HG02885 (cell line): ENCODE measurements around the gene RTN4R.

Experiments
- ATAC-seq: cut with Tn5 transposase; IDR thresholded peaks from one replicate; pipeline ENCODE4 v1.9.1; 2021; ENCODE audit warnings: mild to moderate bottlenecking; ENCODE audit not compliant: unreplicated experiment, poor library complexity

RTN4R gene

DNA sequence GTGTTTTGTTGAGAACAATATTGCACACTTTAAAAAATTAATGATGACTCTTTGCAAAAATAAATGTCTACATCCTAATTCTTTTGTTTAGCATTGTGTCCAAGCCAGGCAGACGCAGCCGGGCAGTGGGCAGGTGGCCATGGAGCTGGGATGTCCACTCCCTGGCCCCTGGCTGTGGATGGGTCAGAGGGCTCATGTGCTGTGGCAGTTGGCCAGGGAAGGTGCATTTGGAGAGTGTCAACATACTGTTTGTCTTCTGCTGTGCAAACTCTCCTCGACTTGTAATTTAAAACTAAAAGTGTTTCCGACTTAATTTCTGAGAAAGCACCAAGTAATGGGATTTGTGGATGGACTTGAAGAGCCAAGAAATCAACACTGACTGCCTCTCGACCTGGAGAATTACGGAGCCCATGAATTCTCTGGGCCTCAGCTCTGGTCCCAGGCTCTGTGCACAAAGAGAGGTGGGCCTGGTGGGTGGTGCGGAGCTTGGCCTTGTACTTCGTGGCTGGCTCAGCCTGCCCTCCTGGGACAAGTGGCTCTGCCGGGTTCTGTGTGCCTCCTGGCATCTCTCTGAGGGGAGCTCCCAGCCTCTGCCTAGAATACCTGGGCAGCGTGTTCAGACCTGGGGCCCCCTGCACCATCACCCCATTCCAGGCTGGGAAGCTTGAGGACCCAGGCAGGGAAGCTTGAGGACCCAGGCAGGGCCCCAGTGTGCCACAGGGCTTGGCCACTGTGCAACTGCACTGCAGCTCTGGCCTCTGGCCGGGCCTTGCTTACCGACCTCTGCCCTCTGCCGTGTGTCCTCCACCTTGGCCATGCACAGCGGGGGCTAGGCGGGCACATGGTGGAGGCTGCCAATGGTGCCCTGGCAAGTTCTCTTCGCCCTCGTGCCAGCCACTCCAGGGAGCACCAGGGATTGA is 46.4 kb downstream of the RTN4R start:
- ATAC-seq: no peak

DNA sequence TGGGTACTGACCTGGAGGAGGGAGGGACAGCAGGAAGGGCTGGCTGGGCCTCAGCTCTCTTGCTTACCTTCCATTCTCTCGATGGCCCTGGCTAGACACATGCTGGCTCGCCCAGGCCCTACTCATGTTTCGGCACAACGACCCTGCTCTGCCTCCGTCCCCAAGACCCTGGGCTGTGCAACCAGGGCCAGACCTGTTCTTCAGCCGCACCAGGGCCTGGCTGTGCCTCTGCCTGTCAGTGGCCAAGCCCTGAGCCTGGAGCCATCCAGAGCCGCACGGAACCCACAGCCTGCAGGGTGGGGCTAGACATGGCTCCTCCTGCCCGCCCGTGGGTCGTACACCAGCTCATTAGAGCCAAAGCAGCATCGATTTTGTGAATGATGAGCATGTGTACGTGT is 47.5 kb downstream of the RTN4R start:
- ATAC-seq: no peak

DNA sequence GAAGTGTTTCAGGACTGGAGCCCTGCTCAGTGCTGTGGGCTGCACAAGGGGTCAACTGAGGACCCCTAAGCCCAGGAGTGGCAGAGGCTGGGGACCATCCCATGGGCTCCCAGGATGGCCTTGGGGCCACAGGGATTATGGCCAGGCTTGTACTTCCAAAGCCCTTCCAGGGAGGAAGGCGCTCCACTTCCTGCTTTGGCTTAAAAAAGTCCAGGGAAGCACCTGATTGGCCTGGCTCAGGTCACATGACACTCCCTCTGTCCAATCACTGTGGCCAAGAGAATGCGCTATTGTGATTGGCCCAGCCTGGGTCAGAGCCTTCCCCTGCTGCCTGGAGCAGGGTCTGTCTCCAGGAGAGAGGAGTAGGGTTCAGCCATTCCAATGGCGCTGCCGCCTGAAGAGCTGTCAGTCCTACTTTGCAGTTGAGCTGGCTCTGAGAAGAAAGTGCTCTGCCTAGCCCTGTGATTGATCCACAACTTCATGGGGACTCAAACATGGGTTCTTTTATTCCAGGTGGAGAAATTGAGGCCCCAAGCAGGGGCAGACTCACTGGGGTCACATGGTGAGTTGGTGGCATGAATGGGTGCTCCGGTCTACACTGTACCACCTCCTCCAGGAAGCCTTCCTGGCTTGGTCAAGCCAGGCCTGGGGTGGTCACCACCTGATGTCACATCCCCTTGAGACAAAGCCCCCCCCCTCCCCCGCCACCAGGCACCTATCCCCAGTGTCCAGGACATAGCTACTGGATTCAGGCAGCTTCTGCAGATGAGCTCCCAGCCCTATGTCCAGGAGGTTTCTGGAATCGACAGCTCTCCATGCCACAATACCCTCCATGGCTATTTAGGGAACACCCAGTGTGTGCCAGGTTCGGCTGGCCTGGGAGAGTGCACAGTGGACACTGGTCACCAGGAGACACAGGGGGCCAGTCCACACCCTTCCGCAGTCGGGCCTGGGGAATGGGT is 48.2 kb downstream of the RTN4R start:
- ATAC-seq: no peak

DNA sequence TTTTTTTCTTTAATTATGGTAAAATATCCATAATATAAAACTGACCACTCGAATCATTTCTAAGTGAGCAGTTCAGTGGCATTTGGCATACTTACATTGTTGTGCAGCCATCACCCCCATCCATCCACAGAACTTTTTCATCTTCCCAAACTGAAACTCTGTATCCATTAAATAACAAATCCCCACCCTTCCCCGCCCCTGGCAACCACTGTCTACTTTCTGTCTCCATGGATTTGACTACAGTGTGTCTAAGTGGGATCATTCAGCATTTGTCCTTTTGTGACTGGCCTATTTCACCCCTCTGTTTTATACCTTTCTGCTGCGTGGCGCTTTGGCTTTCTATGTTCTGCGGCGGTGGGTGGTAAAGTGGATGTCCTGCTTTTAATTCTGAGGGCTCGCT is 49.1 kb downstream of the RTN4R start:
- ATAC-seq: no peak

GRCh38 chr22:20218326-20218872 is 49.7 kb downstream of the RTN4R start:
- no peak for ATAC-seq

GRCh38 chr22:20217563-20217962 is 50.6 kb downstream of the RTN4R start:
- ATAC-seq: no peak

- no peak for ATAC-seq
Observed at GRCh38 chr22:20216863-20217499, 51.1 kb downstream of the RTN4R start.

DNA sequence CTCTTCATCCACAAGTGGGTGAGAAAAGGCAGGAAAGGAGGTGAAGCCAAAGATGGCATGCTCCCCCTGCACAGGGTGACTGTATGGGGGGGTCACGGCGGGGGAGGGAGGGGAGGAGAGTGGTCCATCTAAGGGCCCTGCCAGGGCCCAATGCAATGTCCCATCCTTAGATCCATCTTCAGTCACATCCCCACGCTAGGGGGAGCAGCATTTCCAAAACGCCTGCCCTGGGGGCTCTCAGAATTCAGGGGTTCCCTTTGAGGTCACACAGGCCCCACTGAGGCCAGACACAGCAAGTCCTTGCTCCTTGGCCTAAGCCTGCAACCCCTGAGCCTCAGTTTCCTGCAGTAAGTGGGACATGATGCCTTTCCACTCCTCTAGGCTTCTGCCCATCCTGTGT is 52.4 kb downstream of the RTN4R start:
- ATAC-seq: no peak

- ATAC-seq: no peak
Observed at GRCh38 chr22:20214853-20215252, 53.3 kb downstream of the RTN4R start.

DNA sequence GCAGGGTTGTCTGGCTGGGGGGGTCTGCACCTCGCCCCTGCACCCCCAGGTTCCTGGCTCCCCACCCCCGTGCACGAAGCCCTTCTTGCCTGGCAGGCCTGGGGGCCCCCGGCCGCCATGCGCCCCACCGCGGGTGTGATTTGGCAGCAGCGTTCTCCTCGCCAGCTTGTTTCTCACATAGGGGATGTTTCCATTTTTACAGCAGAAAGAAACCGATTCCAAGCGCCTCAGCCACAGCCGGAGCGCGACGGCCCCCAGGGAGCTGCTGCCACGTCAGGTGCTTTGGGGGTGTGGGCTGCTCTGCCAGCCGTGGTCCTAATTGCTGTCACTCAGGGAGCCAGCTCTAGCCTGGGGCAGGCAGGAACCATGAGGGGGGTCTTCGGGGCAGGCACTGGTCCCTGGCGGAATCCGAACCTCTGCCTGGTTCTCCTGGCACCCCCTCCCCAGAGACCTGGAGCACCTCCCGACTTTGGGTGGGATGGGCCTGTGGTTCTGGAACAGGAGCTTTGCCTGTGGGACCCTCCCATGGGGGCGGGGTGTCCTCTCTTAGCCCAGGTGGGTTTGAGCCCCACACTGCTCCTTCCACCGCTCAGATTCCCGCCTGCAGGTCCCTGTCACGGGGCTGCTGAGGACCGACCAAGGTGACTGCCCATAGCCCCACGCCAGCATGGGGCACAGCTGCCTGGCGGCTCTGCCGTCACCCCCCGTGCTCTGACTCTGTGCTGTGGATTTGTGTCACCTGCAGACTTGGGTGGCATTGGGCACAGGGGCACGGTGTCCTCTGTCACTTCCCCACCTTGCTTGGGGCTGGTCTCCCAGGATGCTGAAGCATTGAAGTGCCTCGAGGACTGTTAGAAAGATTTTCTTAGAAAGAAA is 54.0 kb downstream of the RTN4R start:
- ATAC-seq: no peak

DNA sequence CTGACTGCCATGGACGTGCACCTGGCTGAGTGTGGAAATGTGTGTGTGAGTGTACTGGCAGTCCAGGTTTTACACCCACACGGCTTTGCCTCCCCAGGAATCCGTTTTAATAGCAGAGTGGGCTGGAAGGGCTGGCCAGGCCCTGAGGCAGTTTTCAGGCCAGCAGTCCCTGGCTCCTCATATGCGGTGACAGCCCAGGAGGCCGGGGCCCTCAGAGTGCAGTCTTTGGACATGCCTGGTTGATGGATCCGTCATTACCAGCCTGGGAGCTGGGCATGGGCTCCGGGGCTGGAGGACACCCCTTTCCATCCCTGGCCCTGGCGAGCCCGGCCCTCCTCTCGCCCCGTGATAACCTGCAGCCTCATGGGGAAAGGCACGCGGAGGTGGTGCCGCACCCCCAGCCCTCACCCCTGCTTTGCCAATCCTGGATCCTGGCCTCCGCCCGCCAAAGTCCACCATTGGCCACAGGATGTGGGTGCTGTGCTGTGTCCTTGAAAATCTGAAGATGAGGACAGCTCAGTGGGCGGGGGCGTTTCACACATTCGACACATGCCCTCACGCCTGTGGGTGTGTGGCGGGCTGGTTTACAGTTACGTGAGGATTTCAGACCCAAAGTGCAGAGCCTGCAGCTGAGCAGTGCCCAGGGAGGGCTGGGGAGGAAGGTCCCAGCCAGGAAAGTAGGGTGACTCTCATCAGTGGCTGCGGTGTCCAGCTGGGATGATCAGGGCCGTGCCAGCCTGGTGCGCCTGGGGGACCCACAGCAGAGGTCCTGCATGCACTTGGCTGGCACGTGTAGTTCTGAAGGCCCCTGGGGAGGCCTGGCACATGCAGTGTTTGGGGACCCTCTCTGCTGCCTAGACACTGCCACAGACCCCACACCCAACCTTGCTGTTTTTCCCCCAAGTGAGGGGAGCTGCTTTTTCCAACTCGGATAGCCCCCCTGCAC is 55.1 kb downstream of the RTN4R start:
- no peak for ATAC-seq

DNA sequence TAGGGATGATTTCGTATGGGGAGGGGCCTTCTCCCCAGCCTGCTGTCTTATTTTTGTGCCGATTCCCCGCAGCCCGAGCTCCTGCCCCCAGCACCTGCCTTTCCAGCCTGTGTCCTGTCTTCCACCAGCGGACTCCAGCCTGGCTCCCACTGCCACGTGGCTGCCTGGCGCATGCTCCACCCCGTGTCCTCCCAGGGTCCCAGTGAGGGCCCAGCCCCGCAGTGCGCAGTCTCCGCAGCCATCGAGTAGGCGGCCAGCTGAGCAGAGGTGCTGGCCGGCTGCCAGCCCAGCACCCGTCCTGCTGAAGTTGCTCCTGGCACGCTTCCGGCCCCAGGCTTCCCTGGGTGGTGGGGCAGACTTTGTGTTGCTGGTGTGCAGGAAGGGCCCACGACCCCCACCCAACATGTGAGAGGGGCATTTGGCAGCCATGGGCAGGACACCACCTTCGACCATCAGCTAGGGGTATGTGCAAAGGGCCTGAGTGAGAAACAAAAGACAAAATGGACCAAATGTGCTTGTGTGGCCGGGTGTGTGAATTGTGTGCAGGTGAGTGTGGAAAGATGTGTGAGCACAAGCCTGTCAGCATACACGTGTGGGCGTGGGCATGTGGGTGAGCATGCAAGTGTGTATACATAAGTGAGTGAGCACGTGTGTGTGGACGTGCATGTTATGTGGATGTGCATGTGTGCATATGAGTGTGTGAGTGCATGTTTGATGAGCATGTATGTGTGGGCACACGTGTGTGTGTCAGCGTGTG is 55.9 kb downstream of the RTN4R start:
- no peak for ATAC-seq

DNA sequence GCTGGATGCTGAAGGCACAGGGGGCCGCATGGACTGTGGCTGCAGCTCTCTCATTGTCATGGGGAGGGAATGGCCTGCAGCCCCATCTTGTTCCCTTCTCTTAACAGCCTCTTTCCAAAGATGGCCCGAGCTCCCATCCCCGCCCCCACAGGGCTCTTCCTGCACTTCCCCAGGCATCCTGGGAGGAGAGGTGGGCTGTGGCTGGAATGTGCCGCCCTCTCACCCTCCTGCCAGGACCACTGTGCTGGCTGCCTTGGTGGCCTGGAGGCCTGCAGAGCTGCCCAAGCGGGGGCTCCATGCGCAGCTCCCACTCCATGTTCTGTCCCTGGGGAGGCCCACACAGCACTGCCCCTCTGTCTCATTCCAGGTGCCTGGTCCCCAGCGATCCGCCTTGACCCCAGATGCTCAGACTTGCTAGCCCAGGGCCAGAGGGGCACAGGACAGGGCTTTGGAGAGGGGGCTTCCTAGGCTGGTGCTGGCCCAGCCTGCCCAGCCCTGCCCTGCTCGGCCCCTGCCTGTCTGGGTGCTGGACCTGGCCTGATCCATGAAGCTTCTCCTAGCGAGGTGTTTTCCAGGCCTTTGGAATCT is 56.6 kb downstream of the RTN4R start:
- ATAC-seq: no peak

GRCh38 chr22:20210473-20211059 is 57.6 kb downstream of the RTN4R start:
- no peak for ATAC-seq

- no peak for ATAC-seq
Observed at GRCh38 chr22:20209761-20210250, 58.3 kb downstream of the RTN4R start.

GRCh38 chr22:20208713-20209310 is 59.3 kb downstream of the RTN4R start:
- no peak for ATAC-seq
